ENCODE measurements around the gene RFPL3. TPM values are rescaled to one million over a fixed set of nuclear protein-coding genes. Genes with fewer than 3 reads are reported as not detected.

RFPL3 gene
- total RNA-seq, 1 donor from 2014 or later = not detected

DNA sequence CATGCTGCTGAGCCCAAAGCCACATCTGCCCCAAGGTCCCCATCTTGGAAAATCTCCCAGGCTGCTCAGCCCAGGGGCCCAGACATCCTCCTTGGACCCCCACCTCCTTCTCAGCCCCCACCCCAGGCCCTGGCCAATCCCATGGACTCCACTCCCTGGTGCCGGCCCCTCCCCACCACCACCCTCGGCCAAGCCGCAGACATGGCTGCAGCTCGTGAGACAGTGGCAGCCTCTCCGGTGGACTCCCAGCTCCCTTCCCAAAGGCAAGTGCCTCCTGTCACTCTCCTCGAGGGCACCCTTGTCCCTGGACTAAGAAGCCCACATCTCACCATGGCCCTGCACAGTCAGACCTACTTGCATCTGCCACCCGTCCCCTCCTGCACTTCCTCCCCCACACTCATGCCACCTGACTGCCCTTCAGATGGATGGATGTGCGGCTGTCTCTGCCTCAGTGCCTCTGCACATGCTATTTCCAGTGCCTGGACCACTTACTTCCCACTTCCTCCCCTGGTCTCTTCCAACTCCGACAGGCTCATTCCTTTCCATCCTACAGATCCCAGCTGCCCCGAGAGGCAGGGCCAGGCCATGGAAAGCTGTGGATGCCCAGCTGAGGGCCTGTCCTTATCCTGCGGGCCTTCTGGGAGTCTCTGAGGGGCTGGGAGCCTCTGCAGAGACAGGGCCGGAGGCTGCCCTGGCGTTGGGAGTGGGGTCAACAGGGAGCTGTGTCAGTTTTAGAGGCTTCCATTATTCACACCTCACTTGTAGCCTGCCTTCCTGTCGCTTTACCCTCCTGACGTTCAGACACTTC, 25.5 kb upstream of the RFPL3 start:
- H3K4me1 ChIP-seq = peaks cover 8% of the 10 kb centered on the region
- DNase-seq = no peak
- intact Hi-C loops (cut with DNase I) = no loop called here

DNA sequence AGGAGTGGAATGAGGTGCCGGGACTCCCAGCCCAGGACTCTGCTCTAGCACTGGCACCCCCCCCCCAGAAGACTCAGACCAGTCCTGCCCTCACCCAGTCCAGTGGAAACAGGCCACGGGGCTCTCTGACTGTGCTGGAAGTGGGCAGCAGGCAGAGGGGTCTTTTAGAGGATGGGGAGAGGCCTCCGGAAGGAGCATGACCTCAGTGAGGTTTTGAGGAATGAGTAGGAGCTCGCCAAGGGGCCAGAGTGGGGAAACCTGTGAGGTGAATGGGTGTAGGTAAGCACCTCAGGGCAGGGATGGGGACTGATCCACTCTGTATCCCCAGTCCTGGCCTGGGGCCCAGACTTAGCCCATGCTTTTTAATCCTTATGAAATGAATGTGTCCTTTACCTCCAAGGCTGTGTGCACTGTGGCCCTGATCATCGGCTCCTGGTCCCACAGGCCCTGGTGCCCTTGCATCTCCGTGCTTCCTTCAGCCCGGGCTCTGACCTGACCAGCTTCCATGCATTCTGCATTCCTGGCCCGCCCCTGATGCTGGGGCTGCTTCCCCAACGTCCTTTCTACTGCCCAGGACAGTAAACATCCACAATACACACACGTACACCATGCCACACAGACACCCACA, 24.4 kb upstream of the RFPL3 start:
- Histone ChIP-seq H3K36me3 (no peaks in the 10 kb centered on the region), H3K9me3 (no peaks in the 10 kb centered on the region), H3K27me3 (ENCODE audit: low read depth) (no peaks in the 10 kb centered on the region), H3K4me1 (peaks cover 8% of the 10 kb centered on the region), H3K27ac (no peak overlapping the region), H3K4me3 (no peak overlapping the region)
- intact Hi-C loops (cut with DNase I) = no loop called here
- DNase-seq (no peak), ATAC-seq (no peak)
- TF ChIP-seq, protein P1, sequence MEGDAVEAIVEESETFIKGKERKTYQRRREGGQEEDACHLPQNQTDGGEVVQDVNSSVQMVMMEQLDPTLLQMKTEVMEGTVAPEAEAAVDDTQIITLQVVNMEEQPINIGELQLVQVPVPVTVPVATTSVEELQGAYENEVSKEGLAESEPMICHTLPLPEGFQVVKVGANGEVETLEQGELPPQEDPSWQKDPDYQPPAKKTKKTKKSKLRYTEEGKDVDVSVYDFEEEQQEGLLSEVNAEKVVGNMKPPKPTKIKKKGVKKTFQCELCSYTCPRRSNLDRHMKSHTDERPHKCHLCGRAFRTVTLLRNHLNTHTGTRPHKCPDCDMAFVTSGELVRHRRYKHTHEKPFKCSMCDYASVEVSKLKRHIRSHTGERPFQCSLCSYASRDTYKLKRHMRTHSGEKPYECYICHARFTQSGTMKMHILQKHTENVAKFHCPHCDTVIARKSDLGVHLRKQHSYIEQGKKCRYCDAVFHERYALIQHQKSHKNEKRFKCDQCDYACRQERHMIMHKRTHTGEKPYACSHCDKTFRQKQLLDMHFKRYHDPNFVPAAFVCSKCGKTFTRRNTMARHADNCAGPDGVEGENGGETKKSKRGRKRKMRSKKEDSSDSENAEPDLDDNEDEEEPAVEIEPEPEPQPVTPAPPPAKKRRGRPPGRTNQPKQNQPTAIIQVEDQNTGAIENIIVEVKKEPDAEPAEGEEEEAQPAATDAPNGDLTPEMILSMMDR (IDR thresholded peaks at IDR 0.05) = no peak

More for the DNA sequence above, 25.5 kb upstream of the RFPL3 start:
- Histone ChIP-seq H3K4me3 (no peak overlapping the region), H3K27ac (no peak overlapping the region), H3K36me3 (no peaks in the 10 kb centered on the region), H3K9me3 (no peaks in the 10 kb centered on the region), H3K27me3 (ENCODE audit: low read depth) (no peaks in the 10 kb centered on the region)
- no peak for ATAC-seq
- TF ChIP-seq, protein P1 (IDR thresholded peaks at IDR 0.05) = no peak

DNA sequence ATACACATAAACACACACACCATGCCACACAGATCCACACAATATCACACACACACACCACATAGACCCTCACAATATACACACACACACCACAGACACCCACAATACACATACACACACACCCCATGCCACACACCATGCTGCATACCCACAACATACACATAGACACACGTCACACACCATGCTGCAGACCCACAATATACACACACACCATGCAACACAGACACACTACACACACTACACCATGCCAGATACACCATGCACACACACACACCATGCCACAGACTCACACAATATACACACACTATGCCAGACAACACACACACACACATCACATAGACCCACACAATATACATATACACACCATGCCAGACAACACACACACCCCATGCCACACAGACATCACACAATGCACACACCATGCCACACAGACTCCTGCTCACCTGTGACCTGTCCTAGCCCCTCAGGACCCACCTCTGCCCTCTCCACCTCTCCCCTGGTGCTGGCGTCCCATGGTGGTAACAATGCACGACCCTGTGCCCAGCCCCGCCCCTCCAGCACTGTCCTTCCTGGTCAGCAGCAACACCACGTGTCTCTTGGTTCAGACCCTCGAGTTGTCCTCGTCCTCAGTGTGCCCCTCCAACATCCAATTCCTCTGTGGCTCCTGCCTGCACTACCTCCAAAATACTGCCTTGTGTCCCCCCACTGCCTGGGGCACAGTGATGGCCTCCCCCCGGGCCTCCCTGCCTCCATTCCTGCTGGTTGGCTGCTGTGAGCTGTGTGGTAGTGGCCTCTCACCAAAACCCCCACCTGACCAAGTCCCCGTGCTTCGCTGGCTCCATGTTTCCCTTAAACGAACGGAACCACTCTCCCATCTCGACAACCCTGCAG, 23.7 kb upstream of the RFPL3 start:
- ATAC-seq (no peak), DNase-seq (no peak)
- Histone ChIP-seq H3K27me3 (ENCODE audit: low read depth) (no peaks in the 10 kb centered on the region), H3K27ac (no peak overlapping the region), H3K4me3 (no peak overlapping the region), H3K36me3 (no peaks in the 10 kb centered on the region), H3K4me1 (peaks cover 8% of the 10 kb centered on the region), H3K9me3 (no peaks in the 10 kb centered on the region)
- TF ChIP-seq, protein P1 (IDR thresholded peaks at IDR 0.05) = no peak
- intact Hi-C loops (cut with DNase I) = no loop called here

DNA sequence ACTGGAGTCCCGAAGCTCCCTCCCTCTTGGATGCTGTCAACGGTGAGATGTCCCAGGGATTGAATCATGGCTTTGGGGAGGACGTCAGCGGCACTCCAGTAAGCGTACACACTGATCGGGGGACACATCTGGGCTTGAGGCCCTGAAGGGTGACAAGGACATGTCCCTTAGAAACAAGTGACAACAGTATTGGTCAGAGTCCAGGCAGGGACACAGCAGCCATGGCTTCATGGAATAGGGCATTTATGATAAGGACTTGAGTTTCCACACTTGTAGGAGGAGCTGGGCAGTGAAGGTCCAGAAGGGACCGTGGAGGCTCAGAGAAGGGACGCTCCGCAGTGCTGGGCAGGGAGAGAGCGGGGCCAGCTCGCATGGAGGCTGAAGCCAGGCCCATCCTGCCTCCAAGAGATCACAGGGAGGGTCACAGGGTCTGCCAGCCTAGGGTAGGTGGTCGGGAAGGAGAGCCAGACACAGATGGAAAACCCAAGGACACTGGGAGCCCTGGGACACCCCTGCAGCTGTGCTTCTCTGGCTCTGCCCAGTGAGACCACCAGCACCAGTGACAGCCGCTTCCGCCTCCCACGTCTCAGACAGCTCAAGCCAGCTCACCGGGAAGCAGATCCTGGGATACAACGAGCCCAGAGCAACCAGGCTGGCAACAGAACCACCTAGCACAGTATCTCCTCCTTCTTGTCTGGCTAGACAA, 22.9 kb upstream of the RFPL3 start:
- H3K36me3 ChIP-seq = no peaks in the 10 kb centered on the region
- no peaks in the 10 kb centered on the region for H3K27me3 ChIP-seq (ENCODE audit: low read depth)
- DNase-seq (no peak), ATAC-seq (no peak)
- TF ChIP-seq, protein P1 (IDR thresholded peaks at IDR 0.05) = no peak
- no peak overlapping the region for H3K27ac ChIP-seq
- H3K4me3 ChIP-seq = no peak overlapping the region
- H3K4me1 ChIP-seq = peaks cover 8% of the 10 kb centered on the region
- intact Hi-C loops (cut with DNase I) = no loop called here
- H3K9me3 ChIP-seq = no peaks in the 10 kb centered on the region

GRCh38 chr22:32335471-32335870, 22.2 kb upstream of the RFPL3 start:
- H3K27ac ChIP-seq = no peak overlapping the region
- ATAC-seq (no peak), DNase-seq (no peak)
- TF ChIP-seq, protein P1 (IDR thresholded peaks at IDR 0.05) = no peak
- H3K36me3 ChIP-seq = no peaks in the 10 kb centered on the region
- H3K4me3 ChIP-seq = no peak overlapping the region
- no peaks in the 10 kb centered on the region for H3K27me3 ChIP-seq (ENCODE audit: low read depth)
- intact Hi-C loops (cut with DNase I) = no loop called here
- no peaks in the 10 kb centered on the region for H3K9me3 ChIP-seq
- H3K4me1 ChIP-seq = peaks cover 8% of the 10 kb centered on the region

Data from lower lobe of right lung (tissue), 2 donors.